Natural killer cell (primary cell): Measurements from ENCODE around the gene CACNB2. TPM values are rescaled to one million over a fixed set of nuclear protein-coding genes. Genes with fewer than 3 reads are reported as not detected.

Experiments used
- ATAC-seq, 3 donors: fragments of 150-1000 bp in 2 of 3; fragments of 200-7000 bp in 1 of 3; cut with Tn5 transposase; 1 replicate in 1 of 3; 2 replicates in 2 of 3; pipeline ENCODE4 v1.10.0; 2021; ENCODE audit warnings: mild to moderate bottlenecking in 2 of 3, moderate library complexity in 2 of 3
- DNase-seq, 2 donors: peaks; one replicate each; pipeline versions ENCODE4 v3.0.0 to v3.0.0-alpha.2; 2013 to 2021; ENCODE audit warnings: mixed read lengths in 1 of 2
- H3K27ac ChIP-seq: one replicate; pipeline ENCODE4 v1.5.1; 2013; ENCODE audit warnings: mild to moderate bottlenecking, low read length
- H3K27me3 ChIP-seq: one replicate; pipeline ENCODE4 v1.6.1; 2013; ENCODE audit warnings: low read length; ENCODE audit not compliant: control insufficient read depth, insufficient read depth
- H3K36me3 ChIP-seq: one replicate; pipeline ENCODE4 v1.6.1; 2013; ENCODE audit warnings: low read length; ENCODE audit not compliant: control insufficient read depth, insufficient read depth
- H3K4me1 ChIP-seq: one replicate; pipeline ENCODE4 v1.6.1; 2013; ENCODE audit warnings: low read length; ENCODE audit not compliant: control insufficient read depth, insufficient read depth
- H3K4me3 ChIP-seq: one replicate; pipeline ENCODE4 v1.5.1; 2013; ENCODE audit warnings: low read length
- H3K9me3 ChIP-seq: one replicate; pipeline ENCODE4 v1.6.1; 2013; ENCODE audit warnings: low read length; ENCODE audit not compliant: control insufficient read depth, insufficient read depth
- H3K27ac Mint-ChIP-seq, 2 donors: one replicate each; pipeline ENCODE4 v1.8.0; 2022; ENCODE audit warnings: mild to moderate bottlenecking in 2 of 2, mixed read lengths in 2 of 2, moderate library complexity in 1 of 2
- H3K27me3 Mint-ChIP-seq, 2 donors: one replicate each; pipeline ENCODE4 v1.8.0; 2022; ENCODE audit warnings: low read depth in 2 of 2, mixed read lengths in 2 of 2
- H3K36me3 Mint-ChIP-seq: one replicate; pipeline ENCODE4 v1.8.0; 2022; ENCODE audit warnings: mixed read lengths
- H3K4me1 Mint-ChIP-seq, 2 donors: one replicate each; pipeline ENCODE4 v1.8.0; 2022; ENCODE audit warnings: mixed read lengths in 2 of 2
- H3K4me3 Mint-ChIP-seq: one replicate; pipeline ENCODE4 v1.8.0; 2022; ENCODE audit warnings: mild to moderate bottlenecking, moderate library complexity, mixed read lengths
- H3K9me3 Mint-ChIP-seq, 2 donors: one replicate each; pipeline ENCODE4 v1.8.0; 2022; ENCODE audit warnings: mixed read lengths in 2 of 2
- WGBS: methylation state at CpG from one replicate; pipeline ENCODE4 v1.1.7; 2013; ENCODE audit warnings: missing lambda C conversion rate; ENCODE audit not compliant: insufficient coverage; 5-methylcytosine and 5-hydroxymethylcytosine counted together
- intact Hi-C: fragments of 100-400 bp; cut with micrococcal nuclease; formaldehyde crosslinking; loops from one replicate; pipeline ENCODE4 v1.14.2; 2022
- total RNA-seq, 4 donors: library from RNA; stranded (reverse); fragments of 120-200 nt in 1 of 4; gene quantifications; one replicate each; pipeline versions ENCODE4 v1.2.3 to v1.2.4, GENCODE V29; 2013 to 2022
- TF ChIP-seq, protein P1 (sequence below): fragments of 200-600 bp; IDR thresholded peaks from one replicate; pipeline ENCODE4 v1.8.0; 2022; ENCODE audit warnings: antibody characterized with exemption

CACNB2 gene
- total RNA-seq, 3 donors from 2014 or later (not counting 1 experiment from before 2014, with no cell fraction given), result not detected

DNA sequence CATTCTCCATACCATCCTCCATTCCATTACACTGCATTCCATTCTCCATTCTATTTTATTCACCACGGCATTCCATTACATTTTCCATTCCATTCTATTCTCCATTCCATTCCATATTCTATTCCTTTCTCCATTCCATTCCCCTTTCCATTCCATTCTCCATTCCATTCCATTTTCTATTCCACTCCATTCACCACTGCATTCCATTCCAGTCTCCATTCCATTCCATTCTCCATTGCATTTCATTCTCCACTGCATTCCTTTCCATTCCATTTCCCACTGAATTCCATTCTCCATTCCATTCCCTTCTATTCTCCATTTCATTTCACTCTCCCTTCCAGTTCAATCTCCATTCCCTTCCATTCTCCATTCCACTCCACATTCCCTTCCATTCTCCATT is 431.6 kb downstream of the CACNB2 start:
- Mint-ChIP-seq H3K9me3 (no peaks in the 10 kb centered on the region), H3K4me1 (no peaks in the 10 kb centered on the region), H3K27me3 (no peaks in the 10 kb centered on the region), H3K27ac (no peak overlapping the region), H3K36me3 (peaks cover 1% of the 10 kb centered on the region), H3K4me3 (no peak overlapping the region)
- WGBS, result 92% methylated on average over 1 of the region's 1 CpG
- H3K9me3 ChIP-seq, result peaks cover 2% of the 10 kb centered on the region
- H3K4me1 ChIP-seq, result no peaks in the 10 kb centered on the region
- no peaks in the 10 kb centered on the region for H3K36me3 ChIP-seq
- H3K4me3 ChIP-seq, result no peak overlapping the region
- H3K27ac ChIP-seq, result no peak overlapping the region
- DNase-seq, result no peak
- H3K27me3 ChIP-seq, result no peaks in the 10 kb centered on the region
- no peak for ATAC-seq
- intact Hi-C loops, result no loop called here
- TF ChIP-seq, protein P1, sequence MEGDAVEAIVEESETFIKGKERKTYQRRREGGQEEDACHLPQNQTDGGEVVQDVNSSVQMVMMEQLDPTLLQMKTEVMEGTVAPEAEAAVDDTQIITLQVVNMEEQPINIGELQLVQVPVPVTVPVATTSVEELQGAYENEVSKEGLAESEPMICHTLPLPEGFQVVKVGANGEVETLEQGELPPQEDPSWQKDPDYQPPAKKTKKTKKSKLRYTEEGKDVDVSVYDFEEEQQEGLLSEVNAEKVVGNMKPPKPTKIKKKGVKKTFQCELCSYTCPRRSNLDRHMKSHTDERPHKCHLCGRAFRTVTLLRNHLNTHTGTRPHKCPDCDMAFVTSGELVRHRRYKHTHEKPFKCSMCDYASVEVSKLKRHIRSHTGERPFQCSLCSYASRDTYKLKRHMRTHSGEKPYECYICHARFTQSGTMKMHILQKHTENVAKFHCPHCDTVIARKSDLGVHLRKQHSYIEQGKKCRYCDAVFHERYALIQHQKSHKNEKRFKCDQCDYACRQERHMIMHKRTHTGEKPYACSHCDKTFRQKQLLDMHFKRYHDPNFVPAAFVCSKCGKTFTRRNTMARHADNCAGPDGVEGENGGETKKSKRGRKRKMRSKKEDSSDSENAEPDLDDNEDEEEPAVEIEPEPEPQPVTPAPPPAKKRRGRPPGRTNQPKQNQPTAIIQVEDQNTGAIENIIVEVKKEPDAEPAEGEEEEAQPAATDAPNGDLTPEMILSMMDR, result no peak

DNA sequence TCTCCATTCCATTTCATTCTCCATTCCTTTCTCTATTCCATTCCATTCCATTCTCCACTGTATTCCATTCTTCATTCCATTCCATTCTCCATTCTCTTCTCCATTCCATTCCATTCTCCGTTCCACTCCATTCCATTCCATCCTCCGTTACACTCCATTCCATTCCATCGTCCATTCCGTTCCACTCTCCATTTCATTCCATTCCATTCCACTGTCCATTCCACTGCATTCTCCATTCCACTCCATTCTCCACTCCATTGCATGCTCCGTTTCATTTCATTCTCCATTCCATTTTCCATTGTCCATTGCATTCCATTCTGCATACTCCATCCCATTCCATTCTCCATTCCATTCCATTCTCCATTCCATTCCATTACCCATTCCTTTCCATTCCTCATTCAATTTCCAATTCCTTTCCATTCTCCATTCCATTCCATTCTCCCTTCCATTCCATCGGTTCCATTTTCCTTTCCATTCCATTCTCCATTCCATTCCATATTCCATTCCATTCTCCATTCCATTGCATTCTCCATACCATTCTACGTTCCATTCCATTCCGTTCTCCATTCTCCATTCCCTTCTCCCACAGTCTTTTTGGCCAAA is 432.8 kb downstream of the CACNB2 start:
- H3K4me1 Mint-ChIP-seq, result no peaks in the 10 kb centered on the region
- H3K4me3 ChIP-seq, result no peak overlapping the region
- H3K4me3 Mint-ChIP-seq, result no peak overlapping the region
- no peak for DNase-seq
- H3K36me3 Mint-ChIP-seq, result peaks cover 12% of the 10 kb centered on the region
- H3K9me3 ChIP-seq, result peaks cover 7% of the 10 kb centered on the region
- H3K36me3 ChIP-seq, result no peaks in the 10 kb centered on the region
- no peak overlapping the region for H3K27ac Mint-ChIP-seq
- no peak overlapping the region for H3K27ac ChIP-seq
- intact Hi-C loops, result no loop called here
- H3K4me1 ChIP-seq, result no peaks in the 10 kb centered on the region
- WGBS, result 95% methylated on average over 8 of the region's 8 CpGs
- H3K9me3 Mint-ChIP-seq, result peaks cover 0 to 3% of the 10 kb centered on the region in 2 donors
- no peak for ATAC-seq
- no peaks in the 10 kb centered on the region for H3K27me3 Mint-ChIP-seq
- TF ChIP-seq, protein P1, result no peak
- no peaks in the 10 kb centered on the region for H3K27me3 ChIP-seq

DNA sequence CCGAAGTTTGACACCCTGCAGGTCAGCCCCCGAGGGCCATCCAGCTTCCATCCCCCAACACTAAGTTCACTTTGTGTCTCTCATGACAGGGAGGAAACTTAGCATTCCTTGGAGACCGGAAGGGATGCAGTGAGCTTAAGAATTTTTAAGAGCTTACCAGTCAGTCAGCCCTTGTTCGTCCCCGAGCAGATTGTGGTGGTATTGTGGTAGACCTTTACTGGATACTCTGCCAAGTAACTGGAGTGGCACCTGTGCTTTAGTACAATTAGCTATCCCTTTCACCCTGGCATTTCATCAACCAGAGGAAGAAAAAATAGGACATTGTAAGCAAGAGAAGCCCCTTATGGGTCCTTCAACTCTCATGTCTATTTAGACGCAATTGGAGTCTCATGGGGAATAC is 436.4 kb downstream of the CACNB2 start:
- DNase-seq, result no peak
- WGBS, result 96% methylated on average over 6 of the region's 6 CpGs

More for the DNA sequence above, 436.4 kb downstream of the CACNB2 start:
- peaks cover 13% of the 10 kb centered on the region for H3K9me3 ChIP-seq
- Mint-ChIP-seq H3K27ac (no peak overlapping the region), H3K4me1 (no peaks in the 10 kb centered on the region), H3K4me3 (no peak overlapping the region), H3K27me3 (no peaks in the 10 kb centered on the region), H3K9me3 (peaks cover 3 to 8% of the 10 kb centered on the region in 2 donors), H3K36me3 (peaks cover 40% of the 10 kb centered on the region)
- H3K4me3 ChIP-seq, result no peak overlapping the region
- H3K27ac ChIP-seq, result no peak overlapping the region
- H3K4me1 ChIP-seq, result no peaks in the 10 kb centered on the region
- intact Hi-C loops, result no loop called here
- ATAC-seq, result no peak
- H3K36me3 ChIP-seq, result peaks cover 5% of the 10 kb centered on the region
- no peaks in the 10 kb centered on the region for H3K27me3 ChIP-seq
- TF ChIP-seq, protein P1, result no peak
